IMR-90 (cell line): ENCODE results near the gene AK1. TPM values are rescaled to one million over a fixed set of nuclear protein-coding genes. Genes with fewer than 3 reads are reported as not detected.

Source experiments
- ATAC-seq: fragments of 200-7000 bp; cut with Tn5 transposase; 2 replicates; pipeline ENCODE4 v1.9.1; 2020; ENCODE audit warnings: low read depth, mild to moderate bottlenecking, moderate library complexity
- BruUV-seq: library from RNA; stranded (reverse); fragments of 400-500 nt; replicated peaks from 2 replicates; lab custom pipeline; 2021; lab: Mats Ljungman, UMichigan
- CTCF ChIA-PET: fragments of 300-600 bp; formaldehyde crosslinking; extraction: SDS; loops from one replicate; lab custom pipeline; 2021; ENCODE audit warnings: antibody characterized with exemption; lab: Yijun Ruan, JAX
- POLR2A ChIA-PET: fragments of 300-600 bp; sonication (Branson Sonifier 250); formaldehyde crosslinking; loops from one replicate; lab custom pipeline; 2022; ENCODE audit warnings: antibody characterized with exemption; ENCODE audit not compliant: unreplicated experiment; lab: Charles Lee
- DNase-seq: peaks from one replicate; pipeline ENCODE4 v3.0.0; 2013
- H2AFZ ChIP-seq: replicated peaks from 2 replicates; pipeline ENCODE3; 2013; ENCODE audit warnings: low read length, mild to moderate bottlenecking; ENCODE audit not compliant: poor library complexity
- H2AK5ac ChIP-seq: 2 replicates; pipeline ENCODE4 v1.6.1; 2013; ENCODE audit warnings: low read depth, low read length, inconsistent platforms
- H2AK9ac ChIP-seq: replicated peaks from 2 replicates; pipeline ENCODE3; 2013; ENCODE audit warnings: mild to moderate bottlenecking, low read depth, low read length, moderate library complexity; ENCODE audit not compliant: poor library complexity
- H2BK120ac ChIP-seq: 2 replicates; pipeline ENCODE4 v1.6.1; 2013; ENCODE audit warnings: low read depth, low read length, inconsistent platforms
- H2BK15ac ChIP-seq: 3 replicates; pipeline ENCODE4 v1.6.1; 2013; ENCODE audit warnings: low read depth, low read length, inconsistent platforms
- H2BK20ac ChIP-seq: 2 replicates; pipeline ENCODE4 v1.6.1; 2013; ENCODE audit warnings: low read depth, mild to moderate bottlenecking, inconsistent platforms, low read length, moderate library complexity
- H2BK5ac ChIP-seq: 2 replicates; pipeline ENCODE4 v1.6.1; 2013; ENCODE audit warnings: mild to moderate bottlenecking, low read depth, low read length, inconsistent platforms; ENCODE audit not compliant: poor library complexity, severe bottlenecking
- H3K14ac ChIP-seq: replicated peaks from 2 replicates; pipeline ENCODE4 v1.6.1; 2013; ENCODE audit warnings: low read depth, low read length, inconsistent platforms
- H3K18ac ChIP-seq: 2 replicates; pipeline ENCODE4 v1.6.1; 2013; ENCODE audit warnings: low read depth, low read length, control low read depth
- H3K23ac ChIP-seq: 2 replicates; pipeline ENCODE4 v1.6.1; 2013; ENCODE audit warnings: low read depth, low read length, inconsistent platforms
- H3K27ac ChIP-seq: 2 replicates; pipeline ENCODE4 v1.5.1; 2013; ENCODE audit warnings: mild to moderate bottlenecking, control low read depth, low read length; ENCODE audit not compliant: insufficient read depth
- H3K27me3 ChIP-seq: 2 replicates; pipeline ENCODE4 v1.6.1; 2013; ENCODE audit warnings: low read length; ENCODE audit not compliant: control insufficient read depth, insufficient read depth
- H3K36me3 ChIP-seq: 2 replicates; pipeline ENCODE4 v1.6.1; 2013; ENCODE audit warnings: low read length, mixed read lengths; ENCODE audit not compliant: control insufficient read depth, insufficient read depth
- H3K4ac ChIP-seq: 2 replicates; pipeline ENCODE4 v1.6.1; 2013; ENCODE audit warnings: low read depth, low read length, inconsistent platforms
- H3K4me1 ChIP-seq: 2 replicates; pipeline ENCODE4 v1.6.1; 2013; ENCODE audit warnings: low read length, mixed read lengths; ENCODE audit not compliant: control insufficient read depth, insufficient read depth
- H3K4me2 ChIP-seq: 2 replicates; pipeline ENCODE4 v1.6.1; 2013; ENCODE audit warnings: low read depth, mild to moderate bottlenecking, control low read depth, low read length, moderate library complexity
- H3K4me3 ChIP-seq: 2 replicates; pipeline ENCODE4 v1.5.1; 2013; ENCODE audit warnings: low read depth, mild to moderate bottlenecking, control low read depth, low read length, moderate library complexity; ENCODE audit not compliant: insufficient read depth
- H3K56ac ChIP-seq: 2 replicates; pipeline ENCODE4 v1.6.1; 2013; ENCODE audit warnings: low read length, inconsistent platforms; ENCODE audit not compliant: insufficient read depth; ENCODE audit errors: extremely low read depth
- H3K79me1 ChIP-seq, 2 experiments: 2 replicates each; pipeline ENCODE4 v1.6.1; 2013; ENCODE audit warnings: low read length in 2 of 2, inconsistent platforms in 1 of 2, low read depth in 1 of 2
- H3K9ac ChIP-seq: 2 replicates; pipeline ENCODE4 v1.6.1; 2013; ENCODE audit warnings: low read depth, low read length, control low read depth
- H3K9me1 ChIP-seq: 2 replicates; pipeline ENCODE4 v1.6.1; 2013; ENCODE audit warnings: low read length, inconsistent platforms; ENCODE audit not compliant: insufficient read depth
- H3K9me3 ChIP-seq: 2 replicates; pipeline ENCODE4 v1.6.1; 2013; ENCODE audit warnings: low read length; ENCODE audit not compliant: control insufficient read depth, insufficient read depth
- H4K20me1 ChIP-seq: 2 replicates; pipeline ENCODE4 v1.6.1; 2013; ENCODE audit warnings: low read length, inconsistent platforms; ENCODE audit not compliant: insufficient read depth
- H4K5ac ChIP-seq: 2 replicates; pipeline ENCODE4 v1.6.1; 2013; ENCODE audit warnings: mild to moderate bottlenecking, low read depth, low read length, control low read depth
- H4K8ac ChIP-seq, 2 experiments: 2 replicates each; pipeline ENCODE4 v1.6.1; 2013; ENCODE audit warnings: low read depth in 2 of 2, low read length in 2 of 2, control low read depth in 1 of 2, inconsistent platforms in 1 of 2
- H4K91ac ChIP-seq: 2 replicates; pipeline ENCODE4 v1.6.1; 2013; ENCODE audit warnings: low read depth, low read length, inconsistent platforms; ENCODE audit not compliant: insufficient read depth
- BHLHE40 ChIP-seq: fragments of 150-350 bp; IDR thresholded peaks from 2 replicates; pipeline ENCODE4 v1.6.1; 2016; ENCODE audit warnings: mild to moderate bottlenecking, low read depth, low read length
- POLR2A ChIP-seq: IDR thresholded peaks from 2 replicates; pipeline ENCODE4 v1.6.1; 2012; ENCODE audit warnings: mild to moderate bottlenecking, low read depth, low read length
- RCOR1 ChIP-seq: IDR thresholded peaks from 2 replicates; pipeline ENCODE4 v1.6.1; 2012; ENCODE audit warnings: mild to moderate bottlenecking, low read length, improper control_type of control experiment; ENCODE audit not compliant: insufficient replicate concordance
- RFX5 ChIP-seq: IDR thresholded peaks from 2 replicates; pipeline ENCODE4 v1.8.0; 2012; ENCODE audit warnings: low read depth, mild to moderate bottlenecking, low read length, moderate library complexity
- WGBS, 2 experiments: methylation state at CpG; one replicate each; pipeline versions ENCODE4 v1.1.5 to v1.1.7; 2013; ENCODE audit warnings: missing lambda C conversion rate in 2 of 2; ENCODE audit not compliant: insufficient read length in 1 of 2; ENCODE audit errors: extremely low coverage in 2 of 2; 5-methylcytosine and 5-hydroxymethylcytosine counted together
- dilution Hi-C: fragments of 300-500 bp; cut with HindIII; formaldehyde crosslinking; loops from one replicate; pipeline ENCODE4 v1.14.3; 2018; ENCODE audit warnings: low sequenced_read_pairs; ENCODE audit not compliant: unreplicated experiment
- in situ Hi-C: fragments of 300-500 bp; cut with MboI; formaldehyde crosslinking; loops from 3 replicates; pipeline ENCODE4 v1.14.3; 2019; ENCODE audit warnings: low sequenced_read_pairs, inconsistent platforms, mixed read lengths
- intact Hi-C: fragments of 100-400 bp; cut with micrococcal nuclease; formaldehyde crosslinking; loops from 2 replicates; pipeline ENCODE4 v1.10.0; 2022
- polyA plus RNA-seq, 3 experiments: library from polyadenylated mRNA; depleted of rRNA; stranded (reverse); fragments of >200 nt; gene quantifications; 2 replicates each; pipeline ENCODE4 v1.2.3, GENCODE V29; 2012; ENCODE audit warnings: low replicate concordance in 1 of 3
- total RNA-seq: library from RNA; depleted of rRNA; stranded (reverse); fragments of >200 nt; gene quantifications from 2 replicates; pipeline ENCODE4 v1.2.3, GENCODE V29; 2012

AK1 gene
- total and polyA plus RNA-seq, 2 of the 4 experiments (the other 2 are of a cell fraction): 44.8 to 119 TPM

GRCh38 chr9:127878652-127879390 is 1.3 kb upstream of the AK1 start:
- intact Hi-C loops: no loop called here
- H3K14ac ChIP-seq: no peak overlapping the region
- H2BK5ac ChIP-seq: no peak overlapping the region
- CTCF ChIA-PET: no interaction called here
- H2AK9ac ChIP-seq: peak overlapping the region; percentile 20
- WGBS, 2 experiments: 60% methylated on average over 1 of the region's 8 CpGs; no CpG with 5 or more reads in 1 of the 2 experiments
- no peak overlapping the region for H2BK20ac ChIP-seq
- dilution Hi-C loops: no loop called here
- in situ Hi-C loops: no loop called here
- H4K91ac ChIP-seq: no peak overlapping the region; the same call in 1 of the 2 replicates
- H4K8ac ChIP-seq: peak overlapping the region in 1 of 2 experiments; percentile 97; a peak in 1 of 4 replicates
- H4K5ac ChIP-seq: no peak overlapping the region
- H3K9me3 ChIP-seq: no peaks in the 10 kb centered on the region
- BruUV-seq: no TSS peak
- no peaks in the 10 kb centered on the region for H3K9me1 ChIP-seq
- H4K20me1 ChIP-seq: 0 out of 2 replicates have a peak, but pooled peaks cover 3% of the 10 kb centered on the region
- peaks cover 20 to 34% of the 10 kb centered on the region in 2 experiments; a peak in 3 of 4 replicates for H3K79me1 ChIP-seq
- H3K56ac ChIP-seq: no peak overlapping the region
- POLR2A ChIA-PET: no interaction called here
- H3K4me2 ChIP-seq: no peak overlapping the region
- no peak overlapping the region for H2AK5ac ChIP-seq
- no peaks in the 10 kb centered on the region for H3K27me3 ChIP-seq
- no peak overlapping the region for H2BK120ac ChIP-seq
- no peak overlapping the region for H3K4ac ChIP-seq
- TF ChIP-seq RCOR1 (no peak), RFX5 (no peak), POLR2A (no peak), BHLHE40 (no peak)
- DNase-seq: no peak
- peaks cover 24% of the 10 kb centered on the region for H3K4me1 ChIP-seq
- no peak overlapping the region for H2AFZ ChIP-seq
- peaks cover 5% of the 10 kb centered on the region for H3K36me3 ChIP-seq
- H3K18ac ChIP-seq: no peak overlapping the region
- no peak overlapping the region for H3K23ac ChIP-seq
- H3K4me3 ChIP-seq: no peak overlapping the region
- no peak for ATAC-seq
- H3K27ac ChIP-seq: no peak overlapping the region
- no peak overlapping the region for H3K9ac ChIP-seq
- no peak overlapping the region for H2BK15ac ChIP-seq
